RWPE2 (cell line): ENCODE measurements around the gene PEX14.
A peak's percentile ranks its signal among the peaks of the same experiment; 100 is the strongest.

Experiments
- ATAC-seq: fragments of 200-7000 bp; cut with Tn5 transposase; 3 replicates; pipeline ENCODE4 v1.9.1; 2021; ENCODE audit warnings: low read depth
- DNase-seq: peaks from one replicate; pipeline ENCODE4 v3.0.0-alpha.2; 2020; ENCODE audit warnings: low spot score
- H3K27ac ChIP-seq: fragments of 450-650 bp; 2 replicates; pipeline ENCODE4 v1.5.1; 2017; ENCODE audit warnings: mild to moderate bottlenecking; ENCODE audit not compliant: poor library complexity, severe bottlenecking
- H3K27me3 ChIP-seq: fragments of 250-450 bp; sonication (Bioruptor Pico); 2 replicates; pipeline ENCODE4 v1.5.1; 2021; ENCODE audit warnings: mild to moderate bottlenecking, moderate library complexity; ENCODE audit not compliant: insufficient read depth, poor library complexity, severe bottlenecking
- H3K36me3 ChIP-seq: fragments of 250-450 bp; sonication (Bioruptor Pico); 2 replicates; pipeline ENCODE4 v1.5.1; 2020; ENCODE audit warnings: low read depth, mild to moderate bottlenecking, moderate library complexity
- H3K4me1 ChIP-seq: fragments of 250-450 bp; sonication (Bioruptor Pico); 2 replicates; pipeline ENCODE4 v1.5.1; 2021; ENCODE audit warnings: mild to moderate bottlenecking, moderate library complexity; ENCODE audit not compliant: insufficient read depth, poor library complexity, severe bottlenecking
- H3K4me3 ChIP-seq: fragments of 250-450 bp; sonication (Bioruptor Pico); 2 replicates; pipeline ENCODE4 v1.5.1; 2021; ENCODE audit warnings: mild to moderate bottlenecking, moderate library complexity; ENCODE audit not compliant: severe bottlenecking
- H3K9me3 ChIP-seq: fragments of 250-450 bp; sonication (Bioruptor Pico); 2 replicates; pipeline ENCODE4 v1.5.1; 2021; ENCODE audit warnings: mild to moderate bottlenecking, moderate library complexity; ENCODE audit not compliant: severe bottlenecking
- CTCF ChIP-seq: fragments of 450-650 bp; IDR thresholded peaks from one replicate; pipeline ENCODE4 v1.5.1; 2017; ENCODE audit warnings: mild to moderate bottlenecking, moderate library complexity; ENCODE audit not compliant: poor library complexity, severe bottlenecking

The PEX14 gene

GRCh38 chr1:10662090-10662688, 187.4 kb downstream of the PEX14 start:
- no peaks in the 10 kb centered on the region for H3K4me1 ChIP-seq
- ATAC-seq, result no peak
- H3K27ac ChIP-seq, result no peak overlapping the region
- H3K27me3 ChIP-seq, result no peaks in the 10 kb centered on the region
- no peaks in the 10 kb centered on the region for H3K9me3 ChIP-seq
- H3K36me3 ChIP-seq, result no peaks in the 10 kb centered on the region
- H3K4me3 ChIP-seq, result no peak overlapping the region
- DNase-seq, result no peak
- TF ChIP-seq CTCF, result no peak

GRCh38 chr1:10662824-10663677, 188.3 kb downstream of the PEX14 start:
- Histone ChIP-seq H3K4me1 (no peaks in the 10 kb centered on the region), H3K9me3 (no peaks in the 10 kb centered on the region), H3K36me3 (no peaks in the 10 kb centered on the region), H3K27ac (no peak overlapping the region), H3K27me3 (no peaks in the 10 kb centered on the region), H3K4me3 (no peak overlapping the region)
- ATAC-seq (no peak), DNase-seq (no peak)
- TF ChIP-seq CTCF, result no peak

GRCh38 chr1:10663678-10664035, 188.9 kb downstream of the PEX14 start:
- Histone ChIP-seq H3K4me3 (no peak overlapping the region), H3K27me3 (no peaks in the 10 kb centered on the region), H3K4me1 (no peaks in the 10 kb centered on the region), H3K27ac (no peak overlapping the region), H3K36me3 (no peaks in the 10 kb centered on the region), H3K9me3 (no peaks in the 10 kb centered on the region)
- ATAC-seq (0 out of 3 replicates have a peak, but pooled peaks have one; percentile 17), DNase-seq (no peak)
- no peak for TF ChIP-seq CTCF

- H3K27ac ChIP-seq, result no peak overlapping the region
- TF ChIP-seq CTCF, result no peak
- H3K9me3 ChIP-seq, result no peaks in the 10 kb centered on the region
- no peaks in the 10 kb centered on the region for H3K36me3 ChIP-seq
- DNase-seq (no peak), ATAC-seq (no peak)
- H3K4me3 ChIP-seq, result no peak overlapping the region
- H3K4me1 ChIP-seq, result no peaks in the 10 kb centered on the region
- H3K27me3 ChIP-seq, result no peaks in the 10 kb centered on the region
Observed at GRCh38 chr1:10664251-10664650, 189.5 kb downstream of the PEX14 start.

- no peak overlapping the region for H3K27ac ChIP-seq
- H3K36me3 ChIP-seq, result no peaks in the 10 kb centered on the region
- H3K4me3 ChIP-seq, result no peak overlapping the region
- H3K27me3 ChIP-seq, result no peaks in the 10 kb centered on the region
- no peak for TF ChIP-seq CTCF
- ATAC-seq (no peak), DNase-seq (no peak)
- H3K9me3 ChIP-seq, result no peaks in the 10 kb centered on the region
- H3K4me1 ChIP-seq, result no peaks in the 10 kb centered on the region
Observed at GRCh38 chr1:10665226-10665625, 190.5 kb downstream of the PEX14 start.
